Kidney capillary endothelial cell (primary cell): ENCODE measurements around the gene BET1L.

ENCODE experiments used
- DNase-seq: peaks from one replicate; pipeline ENCODE4 v3.0.0-alpha.2; 2018; ENCODE audit warnings: low spot score

Gene BET1L

DNA sequence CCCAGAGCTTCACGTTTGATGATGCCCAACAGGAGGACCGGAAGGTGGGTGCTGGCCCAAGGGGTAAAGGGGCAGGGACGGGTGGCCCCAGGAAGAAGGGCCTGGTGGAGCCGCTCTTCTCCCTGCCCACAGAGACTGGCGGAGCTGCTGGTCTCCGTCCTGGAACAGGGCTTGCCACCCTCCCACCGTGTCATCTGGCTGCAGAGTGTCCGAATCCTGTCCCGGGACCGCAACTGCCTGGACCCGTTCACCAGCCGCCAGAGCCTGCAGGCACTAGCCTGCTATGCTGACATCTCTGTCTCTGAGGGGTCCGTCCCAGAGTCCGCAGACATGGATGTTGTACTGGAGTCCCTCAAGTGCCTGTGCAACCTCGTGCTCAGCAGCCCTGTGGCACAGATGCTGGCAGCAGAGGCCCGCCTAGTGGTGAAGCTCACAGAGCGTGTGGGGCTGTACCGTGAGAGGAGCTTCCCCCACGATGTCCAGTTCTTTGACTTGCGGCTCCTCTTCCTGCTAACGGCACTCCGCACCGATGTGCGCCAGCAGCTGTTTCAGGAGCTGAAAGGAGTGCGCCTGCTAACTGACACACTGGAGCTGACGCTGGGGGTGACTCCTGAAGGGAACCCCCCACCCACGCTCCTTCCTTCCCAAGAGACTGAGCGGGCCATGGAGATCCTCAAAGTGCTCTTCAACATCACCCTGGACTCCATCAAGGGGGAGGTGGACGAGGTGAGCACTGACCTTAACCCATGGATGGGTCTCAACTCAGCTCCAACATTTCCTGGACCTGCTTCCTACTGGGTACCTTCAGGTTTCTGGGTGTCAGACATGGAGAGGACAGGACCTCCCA lies 2.3 kb upstream of the BET1L start:
- peak; percentile 18 for DNase-seq

DNA sequence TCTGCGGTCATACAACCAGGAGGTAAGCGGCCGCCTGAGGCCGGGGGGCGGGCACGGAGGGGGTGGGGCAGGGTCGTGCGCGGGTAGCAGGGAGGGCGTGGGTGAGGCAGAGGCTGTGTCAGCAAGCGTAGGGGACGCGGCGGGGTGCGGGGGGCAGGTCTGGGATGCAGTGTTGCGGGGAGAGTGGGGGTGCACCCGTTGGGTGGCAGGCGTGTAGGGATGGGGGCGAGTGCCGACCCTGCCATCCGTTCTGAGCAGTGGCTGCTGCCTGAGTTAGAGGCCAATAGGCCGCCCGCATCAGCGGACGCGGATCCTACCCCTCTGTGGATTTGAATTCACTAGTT lies 1.7 kb upstream of the BET1L start:
- peak; percentile 10 for DNase-seq

DNA sequence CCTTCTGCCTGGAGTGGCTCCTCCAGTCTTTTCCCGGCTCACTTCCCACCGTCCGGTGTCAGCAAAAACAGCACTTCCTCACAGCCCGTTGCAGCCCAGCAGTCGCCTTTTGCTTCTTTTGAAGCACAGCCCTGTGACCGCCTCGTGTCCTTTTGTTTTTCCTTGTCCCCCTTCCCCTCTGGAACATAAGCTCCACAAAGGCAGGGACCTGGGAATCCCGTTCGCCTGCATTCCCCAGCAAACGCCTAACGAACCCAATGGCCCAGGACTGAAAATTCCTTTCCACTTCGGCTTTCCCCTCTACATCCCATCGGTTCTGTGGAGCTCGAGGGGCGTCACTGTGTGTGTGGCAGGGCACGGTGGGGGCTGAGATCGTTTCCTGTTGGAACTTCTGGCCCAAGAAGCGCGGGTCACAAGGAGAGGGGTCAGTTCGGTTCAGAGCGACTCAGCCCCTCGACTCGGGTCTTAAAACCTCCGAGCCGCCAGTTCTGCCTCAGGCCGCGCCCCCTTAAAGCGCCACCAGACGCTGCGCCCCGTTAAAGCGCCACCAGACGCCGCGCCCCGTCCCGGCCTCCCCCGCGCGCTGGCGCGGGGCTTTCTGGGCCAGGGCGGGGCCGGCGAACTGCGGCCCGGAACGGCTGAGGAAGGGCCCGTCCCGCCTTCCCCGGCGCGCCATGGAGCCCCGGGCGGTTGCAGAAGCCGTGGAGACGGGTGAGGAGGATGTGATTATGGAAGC lies 1.1 kb upstream of the BET1L start:
- peak; percentile 54 for DNase-seq

DNA sequence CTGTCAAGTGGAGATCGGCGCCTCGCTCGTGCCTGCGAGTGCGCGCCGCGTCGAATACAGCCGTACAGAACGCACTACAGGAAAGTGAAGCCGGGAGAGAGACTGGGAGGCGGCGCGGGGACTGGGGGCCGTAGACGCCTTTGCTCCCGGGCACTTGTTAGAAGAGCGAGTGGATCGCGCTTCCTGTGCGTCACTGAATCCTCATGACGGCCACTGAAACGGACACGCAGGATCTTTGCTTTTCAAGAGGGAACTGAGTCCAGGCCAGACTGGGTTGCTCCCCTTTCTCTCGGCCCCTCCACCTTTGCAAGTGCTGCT lies 623 bp upstream of the BET1L start:
- DNase-seq = peak; percentile 59

DNA sequence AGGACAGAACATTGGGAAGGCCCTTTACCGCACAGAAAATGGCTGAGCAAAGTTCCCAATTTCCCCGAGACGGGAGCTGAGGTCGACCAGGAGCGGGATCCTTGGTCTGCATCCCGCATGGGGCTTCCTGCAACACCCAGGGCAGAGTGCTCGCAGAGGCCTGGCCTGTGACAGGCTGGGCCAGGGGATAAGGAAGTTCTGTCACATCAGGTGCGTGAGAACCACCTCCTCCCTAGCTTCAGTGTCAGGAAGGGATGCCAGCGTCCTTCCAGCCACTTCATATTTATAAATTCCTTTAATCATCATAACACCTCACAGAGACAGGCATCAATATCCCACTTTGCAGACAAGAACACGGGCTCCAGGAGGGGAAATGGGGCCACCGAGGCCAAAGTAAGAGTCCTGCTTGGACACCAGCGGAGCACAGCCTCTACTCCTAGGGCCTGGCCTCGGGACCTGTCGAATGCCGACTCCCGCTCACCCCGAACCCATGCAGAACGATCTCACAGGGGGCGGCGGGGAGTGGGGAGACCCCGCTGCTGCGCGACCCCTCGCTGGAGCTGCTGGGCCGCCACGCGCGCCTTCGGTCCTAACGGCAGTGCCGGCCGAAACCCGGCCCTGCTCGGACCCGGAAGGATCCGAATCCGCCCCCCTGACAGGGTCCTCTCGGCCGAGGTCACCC lies 532 bp downstream of the BET1L start:
- peak; percentile 34 for DNase-seq

DNA sequence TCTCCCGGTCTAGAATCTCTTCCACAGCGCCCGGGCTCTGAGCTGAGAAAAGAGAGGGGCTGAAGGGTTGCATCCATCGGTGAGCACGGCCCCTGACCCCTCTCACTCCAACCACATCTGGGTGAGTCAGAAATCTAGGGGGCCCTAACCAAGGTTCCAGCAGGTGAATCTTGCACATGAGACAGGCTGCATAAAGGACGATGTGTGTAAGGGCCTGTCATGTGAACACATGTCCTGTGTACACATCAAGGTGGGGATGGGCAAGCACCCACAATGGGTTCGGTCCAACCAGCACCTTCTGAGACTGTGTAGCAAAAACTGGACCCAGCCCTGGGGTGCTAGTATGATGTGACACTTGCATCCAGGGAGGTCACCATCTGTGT lies 1.2 kb downstream of the BET1L start:
- DNase-seq = no peak

DNA sequence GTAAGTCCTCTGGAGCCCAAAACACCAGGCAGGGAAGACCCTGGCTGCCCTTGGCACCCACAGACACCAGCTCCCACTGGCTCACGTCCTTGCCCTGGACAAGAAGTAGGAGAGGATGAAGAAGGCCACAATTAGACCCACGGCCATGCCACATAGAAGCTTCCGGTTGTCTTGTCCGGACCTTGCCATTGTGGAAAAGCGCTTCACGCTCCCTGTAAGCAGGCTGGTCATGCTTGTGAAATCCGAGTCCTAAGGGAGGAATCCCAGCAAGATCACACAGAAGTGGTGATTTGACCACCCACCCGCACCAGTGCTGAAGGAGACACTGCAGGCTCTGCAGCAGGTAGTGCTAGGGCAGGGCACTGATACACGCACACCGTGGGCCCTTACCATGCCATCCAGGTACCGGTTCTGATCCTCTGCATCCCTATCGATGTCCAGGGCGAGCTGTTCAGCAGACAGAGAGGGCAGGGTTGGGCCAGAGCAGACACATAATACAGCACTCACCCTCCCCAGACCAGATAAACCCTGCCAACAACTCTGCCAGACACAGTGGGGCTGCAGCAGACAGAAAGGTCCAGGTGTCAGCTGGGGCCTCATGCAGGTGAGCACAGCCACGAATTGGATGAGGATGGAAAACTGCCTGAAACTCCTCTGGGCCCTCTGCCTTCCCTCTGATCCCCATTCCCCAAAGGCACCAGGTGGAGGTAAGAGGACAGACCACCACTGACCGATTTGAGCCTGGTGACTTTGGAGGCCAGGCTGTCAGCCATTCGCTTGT lies 1.8 kb downstream of the BET1L start:
- DNase-seq = no peak

DNA sequence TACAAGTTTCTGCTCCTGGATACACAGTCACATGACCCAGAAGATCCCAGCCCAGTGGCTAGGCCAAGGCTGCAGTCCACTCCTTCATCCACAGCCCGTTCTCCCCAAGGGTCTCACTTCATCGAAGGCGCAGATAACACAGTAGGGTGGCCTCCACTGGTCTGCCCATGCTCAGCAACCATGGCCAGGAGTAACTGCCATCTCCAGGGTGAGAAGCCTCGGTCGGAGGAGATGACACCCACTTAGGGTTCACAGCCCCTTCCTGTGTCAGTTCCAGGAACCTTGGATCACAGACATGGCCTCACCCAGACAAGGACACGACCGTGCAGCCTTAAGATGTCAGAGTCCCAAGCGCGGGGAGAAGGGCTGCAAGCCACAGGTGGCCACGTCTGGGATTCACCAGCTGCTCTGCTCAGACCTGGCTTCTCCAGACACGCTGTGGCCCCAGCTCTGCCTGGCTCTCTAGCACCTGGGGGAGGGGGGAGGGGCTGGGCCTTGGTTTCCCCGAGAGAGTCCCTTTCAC lies 2.6 kb downstream of the BET1L start:
- no peak for DNase-seq

DNA sequence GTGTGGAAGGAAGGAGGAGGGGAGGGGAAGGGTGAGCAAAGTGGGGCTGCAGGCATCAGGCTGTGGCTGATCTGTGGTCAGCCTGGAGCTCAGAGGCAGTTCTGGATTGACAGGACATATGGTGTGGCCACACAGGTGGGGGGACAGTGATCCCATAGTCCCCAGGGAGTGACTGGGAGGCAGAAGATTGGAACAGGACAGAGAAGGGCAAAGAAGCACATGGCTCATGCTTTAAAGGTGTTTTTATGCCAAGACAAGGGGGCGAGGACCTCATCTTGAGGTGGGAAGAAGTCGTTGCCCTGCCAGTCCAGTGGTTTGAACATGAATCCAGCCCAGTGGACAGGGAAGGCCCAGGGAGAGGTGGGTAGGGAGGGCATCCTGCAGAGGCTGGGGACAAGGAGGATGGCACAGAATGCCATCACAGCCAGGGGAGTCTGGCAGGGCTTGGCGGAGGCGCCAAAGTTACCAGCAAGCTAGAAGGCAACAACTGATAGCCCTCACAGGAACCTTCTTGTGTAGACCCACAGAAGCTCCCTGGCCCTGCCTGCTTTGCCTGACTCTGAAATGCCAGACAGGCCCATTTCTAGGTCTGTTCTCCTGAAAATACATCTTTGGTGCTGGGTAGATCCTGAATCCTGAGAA lies 3.1 kb downstream of the BET1L start:
- DNase-seq = no peak

DNA sequence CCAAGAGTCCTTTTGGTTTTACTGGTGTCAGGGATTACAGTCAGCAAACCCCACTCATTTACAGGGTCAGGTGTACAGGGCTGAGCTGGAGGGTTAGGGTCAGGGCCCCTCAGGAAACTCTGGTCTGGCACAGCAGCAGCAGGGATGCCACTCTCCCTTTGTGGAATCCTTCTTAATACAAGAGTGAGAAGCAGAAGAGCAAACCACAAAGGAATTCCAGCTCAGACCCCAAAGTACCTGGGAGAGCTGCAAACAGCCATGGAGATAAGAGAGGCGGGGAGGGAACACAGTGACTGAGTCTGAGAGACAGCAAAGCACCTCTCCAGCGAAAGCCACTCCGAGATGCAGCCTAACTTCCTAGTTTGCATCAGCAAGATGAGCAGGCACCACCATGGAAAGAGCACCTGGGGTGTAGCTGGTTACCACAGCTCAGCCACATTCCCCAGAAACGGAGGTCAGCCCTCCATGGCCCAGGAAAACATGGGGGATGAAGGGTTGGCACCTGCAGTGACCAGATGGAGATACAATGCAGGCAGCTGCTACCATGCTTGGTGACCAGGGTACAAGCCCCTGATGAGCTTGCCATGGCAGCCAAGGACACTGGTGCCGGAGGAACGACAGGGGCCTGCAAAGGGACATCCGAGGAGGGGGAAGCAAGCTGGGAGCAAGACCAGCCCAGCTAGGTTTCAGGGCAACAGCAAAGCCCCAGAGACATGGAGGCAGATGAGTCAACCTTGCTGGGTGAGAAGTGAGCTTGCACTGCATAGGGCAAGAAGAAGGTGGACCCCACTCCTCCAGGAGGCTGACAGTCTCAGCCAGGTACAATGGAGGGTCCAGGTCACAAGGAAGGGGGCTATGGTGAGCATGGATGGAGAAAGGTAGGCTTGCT lies 3.9 kb downstream of the BET1L start:
- DNase-seq = no peak

DNA sequence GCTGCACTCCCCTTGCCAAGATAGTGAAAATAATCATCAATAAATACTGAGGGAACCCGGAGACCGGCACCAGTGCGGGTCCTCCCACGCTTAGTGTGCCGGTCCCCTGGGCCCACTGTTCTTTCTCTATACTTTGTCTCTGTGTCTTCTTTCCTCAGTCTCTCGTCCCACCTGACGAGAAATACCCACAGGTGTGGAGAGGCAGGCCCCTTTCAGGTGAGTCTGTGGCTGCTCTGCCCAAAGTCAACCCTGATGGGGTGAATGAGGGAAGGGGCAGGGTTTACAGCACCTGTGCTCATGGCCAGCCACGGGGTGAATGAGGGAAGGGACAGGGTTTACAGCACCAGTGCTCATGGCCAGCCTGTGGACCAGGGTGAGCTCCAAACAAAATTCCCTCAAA lies 4.7 kb downstream of the BET1L start:
- DNase-seq = no peak

DNA sequence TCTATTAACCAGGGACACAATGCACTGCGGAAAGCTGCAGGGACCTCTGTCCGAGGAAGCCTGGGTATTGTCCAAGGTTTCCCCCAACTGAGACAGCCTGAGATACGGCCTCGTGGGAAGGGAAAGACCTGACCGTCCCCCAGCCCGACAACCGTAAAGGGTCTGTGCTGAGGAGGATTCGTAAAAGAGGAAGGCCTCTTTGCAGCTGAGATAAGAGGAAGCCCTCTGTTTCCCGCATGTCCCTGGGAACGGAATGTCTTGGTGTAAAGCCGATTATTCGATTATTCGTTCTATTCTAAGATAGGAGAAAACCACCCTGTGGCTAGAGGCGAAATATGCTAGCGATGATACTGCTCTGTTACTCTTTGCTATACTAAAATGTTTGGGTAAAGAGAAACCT lies 5.2 kb downstream of the BET1L start:
- DNase-seq = no peak

DNA sequence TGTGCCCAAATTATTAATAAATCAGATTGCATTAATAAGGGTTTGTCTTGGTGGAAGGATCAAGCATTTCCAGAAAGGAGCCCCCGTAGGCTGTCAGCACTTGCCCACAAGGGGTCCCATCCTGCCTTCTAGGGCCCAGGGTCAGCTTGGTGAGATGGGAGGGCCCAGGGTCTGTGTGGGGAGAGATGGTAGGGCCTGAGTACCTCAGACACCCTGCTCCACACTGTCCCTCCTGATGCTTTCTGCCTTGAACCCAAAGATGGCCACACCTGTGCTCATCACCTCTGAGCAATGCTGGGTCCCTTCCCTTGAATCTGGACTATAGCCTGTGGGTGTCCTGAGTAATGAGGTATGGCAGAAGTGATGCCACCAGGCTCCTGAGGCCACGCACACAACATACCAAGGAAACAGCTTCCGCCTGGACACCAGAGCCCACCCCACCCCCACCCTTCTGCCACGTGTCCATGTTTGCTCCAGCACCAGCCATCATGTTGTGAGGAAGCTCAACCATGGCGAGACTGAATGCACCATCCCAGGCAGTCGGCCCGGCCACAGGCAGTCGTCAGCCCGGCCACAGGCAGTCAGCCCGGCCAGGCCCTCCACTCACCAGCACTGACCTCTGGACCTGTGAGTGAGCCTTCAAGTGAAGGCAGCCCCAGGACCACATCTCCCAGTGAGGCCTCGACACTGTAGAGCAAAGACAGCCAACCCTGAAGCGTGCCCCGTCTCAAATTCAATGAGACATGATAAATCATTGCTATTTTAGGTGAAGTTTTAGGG lies 6.8 kb downstream of the BET1L start:
- no peak for DNase-seq

DNA sequence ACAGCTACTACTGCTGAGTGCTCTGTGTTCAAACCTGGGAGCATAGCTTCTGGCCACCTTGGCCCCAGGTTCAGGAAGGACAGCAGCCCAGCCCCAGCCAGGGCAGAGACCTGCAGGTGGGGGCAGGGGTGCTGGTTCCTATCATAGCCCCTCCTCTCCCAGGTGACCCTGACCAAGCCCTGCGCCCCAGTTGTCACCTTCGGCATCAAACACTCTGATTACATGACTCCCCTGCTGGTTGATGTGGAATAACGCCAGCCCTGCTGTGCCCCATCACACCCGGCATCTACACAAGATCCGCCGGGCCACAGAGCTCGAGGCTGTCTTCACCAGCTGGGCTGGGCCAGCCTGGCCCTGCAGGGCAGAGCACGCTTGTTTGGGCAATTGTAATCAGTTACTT lies 7.4 kb downstream of the BET1L start:
- DNase-seq = no peak

DNA sequence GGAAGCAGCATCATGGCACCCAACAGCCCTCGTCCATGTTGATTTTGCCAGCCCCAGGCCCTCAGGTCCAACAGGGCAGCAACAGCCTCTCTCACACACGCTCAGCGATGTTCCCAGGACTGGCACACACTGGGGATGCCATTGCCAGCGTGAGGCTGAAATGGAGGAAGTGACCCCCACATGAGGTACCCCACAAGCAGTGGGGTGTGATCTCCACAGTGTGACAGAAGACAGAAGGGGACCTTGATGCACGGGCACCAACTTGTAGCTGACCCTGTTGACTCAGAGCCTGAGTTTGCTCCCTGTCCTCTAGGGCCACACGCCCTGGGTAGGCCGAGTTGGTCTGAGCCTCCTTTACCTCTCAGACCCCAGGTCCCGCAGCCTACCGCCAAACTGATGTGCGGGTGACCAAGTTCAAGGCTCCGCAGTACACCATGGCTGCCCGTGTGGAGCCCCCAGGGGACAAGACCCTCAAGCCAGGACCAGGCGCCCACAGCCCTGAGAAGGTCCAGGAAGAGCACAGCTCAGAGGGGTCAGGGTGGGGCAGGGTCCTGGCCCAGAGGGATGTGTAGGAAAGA lies 8.1 kb downstream of the BET1L start:
- DNase-seq = no peak

DNA sequence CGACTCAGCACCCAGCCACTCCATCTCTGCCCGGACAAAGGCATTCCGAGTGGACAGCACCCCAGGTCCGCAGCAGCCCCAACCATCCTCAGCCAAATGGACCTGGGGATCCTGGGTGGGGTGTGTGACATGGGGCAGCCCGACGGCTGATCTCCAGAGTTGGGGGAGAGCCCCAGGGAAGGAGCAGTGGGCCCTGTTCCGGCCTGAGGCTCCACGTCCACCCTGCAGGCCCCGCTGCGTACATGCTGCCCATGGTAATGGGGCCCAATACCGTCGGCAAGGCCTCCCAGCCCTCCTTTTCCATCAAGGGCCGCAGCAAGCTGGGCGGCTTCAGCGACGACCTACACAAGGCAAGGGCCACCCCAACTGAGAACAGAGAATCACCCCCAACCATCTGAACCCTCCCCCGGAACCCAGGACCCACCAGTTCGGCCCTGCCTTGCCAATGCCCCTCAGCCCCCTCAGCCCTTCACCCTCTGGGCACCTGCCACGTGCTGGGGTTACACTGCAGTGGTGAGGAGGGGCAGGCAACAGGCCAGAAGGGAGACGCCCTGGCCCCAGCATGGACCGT lies 8.9 kb downstream of the BET1L start:
- DNase-seq = no peak

DNA sequence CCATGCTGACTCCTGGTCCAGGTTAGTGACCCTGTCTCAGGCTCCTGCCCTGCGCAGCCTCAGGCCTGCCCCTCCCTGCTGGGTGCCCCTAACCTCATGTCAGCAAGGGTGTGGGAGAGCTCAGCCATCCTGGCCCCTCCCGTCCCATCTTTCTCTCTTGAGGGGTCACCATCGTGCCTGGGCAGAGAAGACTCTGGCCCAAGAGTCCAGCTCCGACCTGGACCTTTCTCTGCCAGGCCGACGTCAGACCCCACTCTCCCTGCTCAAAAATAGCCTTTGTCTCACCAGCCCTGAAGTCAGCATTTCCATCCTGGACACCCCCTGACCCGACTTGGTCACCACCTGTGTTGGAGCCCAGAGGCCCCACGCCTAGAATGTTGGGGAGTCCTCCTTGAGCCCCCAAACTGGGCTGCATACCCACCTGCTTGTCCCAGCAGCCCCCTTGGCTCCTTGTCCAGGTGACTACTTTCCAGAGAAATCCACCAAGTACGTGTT lies 9.4 kb downstream of the BET1L start:
- DNase-seq = no peak

DNA sequence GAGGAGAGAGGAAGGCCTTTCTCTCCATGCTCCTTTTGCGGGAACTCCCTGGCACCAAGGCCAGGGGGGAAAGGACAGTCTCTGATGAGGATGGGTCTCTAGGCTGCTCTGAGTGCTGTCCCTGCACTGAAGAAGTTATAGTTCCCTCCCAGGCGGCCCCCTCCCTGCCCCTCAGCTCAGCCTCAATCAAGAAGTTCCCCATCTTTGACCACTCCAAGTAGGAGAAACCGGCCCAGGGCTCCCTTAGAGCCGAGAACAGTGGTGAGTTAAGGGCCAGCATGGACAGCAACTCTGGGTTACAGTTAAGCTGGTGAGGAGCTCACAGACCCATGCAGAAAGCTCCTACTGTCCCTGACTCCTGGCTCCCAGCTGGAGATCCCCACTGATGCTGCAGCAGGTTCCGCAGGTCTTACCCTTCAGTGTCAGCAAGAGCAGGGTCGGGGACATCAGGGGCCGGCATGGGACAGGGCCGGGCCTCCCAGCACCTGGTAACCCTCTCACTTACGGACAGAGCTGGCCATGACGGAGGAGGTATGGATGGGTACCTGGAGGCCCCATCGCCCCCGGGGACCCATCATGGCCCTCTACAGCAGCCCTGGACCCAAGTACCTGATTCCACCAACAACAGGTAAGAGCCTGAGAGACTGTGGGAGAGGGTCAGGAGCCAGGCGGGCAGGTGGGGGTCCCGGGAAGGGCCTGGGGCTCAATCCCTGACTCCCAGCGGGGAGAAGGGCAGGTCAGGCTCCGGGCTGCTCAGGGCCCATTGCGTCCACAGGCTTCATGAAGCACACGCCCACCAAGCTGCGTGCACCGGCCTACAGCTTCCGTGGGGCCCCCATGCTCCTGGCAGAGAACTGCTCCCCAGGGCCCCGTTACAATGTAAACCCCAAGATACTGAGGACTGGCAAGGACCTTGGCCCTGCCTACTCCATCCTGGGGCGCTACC lies 10.1 kb downstream of the BET1L start:
- no peak for DNase-seq
